NT2/D1 (cell line): ENCODE measurements around the gene IQGAP3.
A peak's percentile ranks its signal among the peaks of the same experiment; 100 is the strongest.
"Not testable (repeated sequence)": the region's sequence is repeated elsewhere in the genome, so short reads cannot be mapped to it uniquely, and the experiment has no call there.

Experiments
- DNase-seq: peaks from one replicate; pipeline ENCODE4 v3.0.0-alpha.2; 2011; ENCODE audit warnings: low read depth, low spot score
- H3K27me3 ChIP-seq: 2 replicates; pipeline ENCODE4 v1.6.0; 2011; ENCODE audit warnings: mild to moderate bottlenecking; ENCODE audit not compliant: insufficient read length, insufficient read depth
- H3K36me3 ChIP-seq: 2 replicates; pipeline ENCODE4 v1.6.1; 2011; ENCODE audit warnings: mild to moderate bottlenecking, low read length, mixed read lengths; ENCODE audit not compliant: insufficient read depth, insufficient read length
- H3K4me1 ChIP-seq: 2 replicates; pipeline ENCODE4 v1.5.1; 2011; ENCODE audit not compliant: insufficient read depth, insufficient read length
- H3K4me3 ChIP-seq: 2 replicates; pipeline ENCODE4 v1.5.1; 2011; ENCODE audit warnings: low read depth; ENCODE audit not compliant: insufficient read length
- H3K9ac ChIP-seq: 2 replicates; pipeline ENCODE4 v1.6.0; 2011; ENCODE audit warnings: low read depth; ENCODE audit not compliant: insufficient read length
- H3K9me3 ChIP-seq: 2 replicates; pipeline ENCODE4 v1.5.1; 2011; ENCODE audit warnings: mild to moderate bottlenecking, low read length; ENCODE audit not compliant: insufficient read depth
- SUZ12 ChIP-seq: IDR thresholded peaks from 2 replicates; pipeline ENCODE4 v1.6.1; 2011; ENCODE audit not compliant: insufficient read length, insufficient read depth; ENCODE audit errors: extremely low read depth
- YY1 ChIP-seq: IDR thresholded peaks from 2 replicates; pipeline ENCODE4 v1.6.1; 2011; ENCODE audit not compliant: insufficient read length, insufficient read depth
- ZNF274 ChIP-seq: IDR thresholded peaks from 2 replicates; pipeline ENCODE4 v1.6.1; 2011; ENCODE audit warnings: mild to moderate bottlenecking, low read depth, low read length

IQGAP3 gene

GRCh38 chr1:156612666-156613065 is 40.3 kb upstream of the IQGAP3 start:
- Histone ChIP-seq H3K4me3 (no peak overlapping the region), H3K9ac (no peak overlapping the region), H3K9me3 (no peaks in the 10 kb centered on the region), H3K27me3 (no peaks in the 10 kb centered on the region), H3K4me1 (no peaks in the 10 kb centered on the region), H3K36me3 (no peaks in the 10 kb centered on the region)
- TF ChIP-seq ZNF274 (no peak), YY1 (no peak), SUZ12 (no peak)
- DNase-seq, result no peak

- H3K36me3 ChIP-seq, result not testable (repeated sequence)
Measured at GRCh38 chr1:156610072-156610471, 37.7 kb upstream of the IQGAP3 start.

GRCh38 chr1:156608981-156609380 is 36.6 kb upstream of the IQGAP3 start:
- H3K9me3 ChIP-seq, result no peaks in the 10 kb centered on the region
- DNase-seq, result no peak
- TF ChIP-seq ZNF274 (no peak), SUZ12 (no peak), YY1 (no peak)

More at GRCh38 chr1:156610072-156610471, 37.7 kb upstream of the IQGAP3 start:
- not testable (repeated sequence) for H3K9ac ChIP-seq, H3K27me3 ChIP-seq, DNase-seq, H3K9me3 ChIP-seq, H3K4me3 ChIP-seq, H3K4me1 ChIP-seq

GRCh38 chr1:156608036-156608674 is 35.8 kb upstream of the IQGAP3 start:
- no peak overlapping the region for H3K4me3 ChIP-seq
- H3K9ac ChIP-seq, result no peak overlapping the region
- no peaks in the 10 kb centered on the region for H3K36me3 ChIP-seq
- no peaks in the 10 kb centered on the region for H3K9me3 ChIP-seq
- TF ChIP-seq YY1 (no peak), SUZ12 (no peak), ZNF274 (no peak)
- H3K27me3 ChIP-seq, result no peaks in the 10 kb centered on the region
- DNase-seq, result no peak
- H3K4me1 ChIP-seq, result no peaks in the 10 kb centered on the region

More at GRCh38 chr1:156608981-156609380, 36.6 kb upstream of the IQGAP3 start:
- no peak overlapping the region for H3K9ac ChIP-seq
- no peaks in the 10 kb centered on the region for H3K4me1 ChIP-seq
- no peaks in the 10 kb centered on the region for H3K36me3 ChIP-seq
- no peak overlapping the region for H3K4me3 ChIP-seq
- H3K27me3 ChIP-seq, result no peaks in the 10 kb centered on the region

GRCh38 chr1:156607344-156607743 is 35.0 kb upstream of the IQGAP3 start:
- not testable (repeated sequence) for H3K9ac ChIP-seq

GRCh38 chr1:156602557-156602993 is 30.2 kb upstream of the IQGAP3 start:
- H3K9ac ChIP-seq, result peak overlapping the region; percentile 56
- H3K9me3 ChIP-seq, result no peaks in the 10 kb centered on the region
- no peak for DNase-seq
- H3K4me3 ChIP-seq, result peak overlapping the region; percentile 17
- TF ChIP-seq SUZ12 (no peak), ZNF274 (no peak), YY1 (no peak)
- no peaks in the 10 kb centered on the region for H3K27me3 ChIP-seq
- H3K36me3 ChIP-seq, result peaks cover 23% of the 10 kb centered on the region
- peaks cover 2% of the 10 kb centered on the region for H3K4me1 ChIP-seq

More at GRCh38 chr1:156607344-156607743, 35.0 kb upstream of the IQGAP3 start:
- H3K4me1 ChIP-seq, H3K36me3 ChIP-seq, DNase-seq, H3K4me3 ChIP-seq, H3K27me3 ChIP-seq, H3K9me3 ChIP-seq: not testable (repeated sequence)

GRCh38 chr1:156601892-156602291 is 29.5 kb upstream of the IQGAP3 start:
- H3K27me3 ChIP-seq, result no peaks in the 10 kb centered on the region
- peak overlapping the region; percentile 93 for H3K4me3 ChIP-seq
- no peak for DNase-seq
- H3K9ac ChIP-seq, result peak overlapping the region; percentile 95
- no peaks in the 10 kb centered on the region for H3K9me3 ChIP-seq
- H3K36me3 ChIP-seq, result peaks cover 30% of the 10 kb centered on the region
- peaks cover 2% of the 10 kb centered on the region for H3K4me1 ChIP-seq
- TF ChIP-seq SUZ12 (no peak), ZNF274 (no peak), YY1 (no peak)
